SKM-1 (cell line): Measurements from ENCODE around the gene RAB3GAP1.
"Not testable (repeated sequence)": the region's sequence is repeated elsewhere in the genome, so short reads cannot be mapped to it uniquely, and the experiment has no call there.

ENCODE experiments used
- DNase-seq: peaks from one replicate; lab custom pipeline; 2025; ENCODE audit not compliant: unreplicated experiment; lab: John Stamatoyannopoulos, UW

The RAB3GAP1 gene

GRCh38 chr2:135052997-135053474, 944 bp downstream of the RAB3GAP1 start:
- DNase-seq: no peak

DNA sequence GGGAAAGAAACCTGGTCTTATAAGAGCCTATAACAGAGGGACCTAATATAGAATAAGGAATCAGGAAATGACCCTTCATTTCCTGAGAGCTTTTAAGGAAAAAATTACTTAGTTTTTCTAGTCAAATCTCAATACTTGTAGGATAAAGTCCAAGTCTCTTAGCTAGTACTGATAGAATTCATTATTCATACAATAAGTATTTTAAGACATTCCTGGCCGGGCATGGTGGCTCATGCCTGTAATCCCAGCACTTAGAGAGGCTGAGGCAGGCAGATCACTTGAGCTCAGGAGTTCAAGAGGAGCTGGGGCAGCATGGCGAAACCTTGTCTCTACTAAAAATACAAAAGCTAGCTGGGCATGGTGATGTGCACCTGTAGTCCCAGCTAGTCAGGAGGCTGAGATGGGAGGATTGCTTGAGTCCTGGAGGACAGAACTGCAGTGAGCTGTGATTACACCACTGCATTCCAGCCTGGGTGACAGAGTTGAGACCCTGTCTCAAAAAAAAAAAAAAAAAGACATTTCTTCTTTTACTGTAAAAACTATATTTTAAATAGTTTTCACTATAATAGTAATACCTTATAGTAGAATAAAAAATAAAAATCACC, 3.2 kb downstream of the RAB3GAP1 start:
- DNase-seq: no peak

- DNase-seq: no peak
These were observed 4.7 kb downstream of the RAB3GAP1 start for GRCh38 chr2:135056790-135057189.

DNA sequence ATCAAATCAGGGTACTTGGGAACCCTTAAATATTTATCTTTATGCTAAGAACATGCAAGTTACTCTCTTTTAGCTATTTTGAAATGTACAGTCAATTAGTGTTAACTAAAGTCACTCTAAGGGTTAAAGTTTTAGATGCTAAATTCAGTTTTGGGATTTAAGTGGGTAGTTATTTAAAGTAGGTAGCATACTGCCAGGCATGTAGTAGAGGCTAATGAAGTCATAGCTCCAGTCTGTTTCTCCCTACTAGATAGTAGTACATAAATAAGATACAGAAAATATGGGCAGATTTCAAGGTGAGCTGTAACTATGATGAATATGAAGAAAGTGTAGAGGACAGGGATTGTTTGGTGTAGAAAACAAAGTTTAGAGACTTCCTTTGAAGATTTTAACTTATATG, 7.5 kb downstream of the RAB3GAP1 start:
- no peak for DNase-seq

GRCh38 chr2:135063210-135063609, 11.1 kb downstream of the RAB3GAP1 start:
- no peak for DNase-seq

DNA sequence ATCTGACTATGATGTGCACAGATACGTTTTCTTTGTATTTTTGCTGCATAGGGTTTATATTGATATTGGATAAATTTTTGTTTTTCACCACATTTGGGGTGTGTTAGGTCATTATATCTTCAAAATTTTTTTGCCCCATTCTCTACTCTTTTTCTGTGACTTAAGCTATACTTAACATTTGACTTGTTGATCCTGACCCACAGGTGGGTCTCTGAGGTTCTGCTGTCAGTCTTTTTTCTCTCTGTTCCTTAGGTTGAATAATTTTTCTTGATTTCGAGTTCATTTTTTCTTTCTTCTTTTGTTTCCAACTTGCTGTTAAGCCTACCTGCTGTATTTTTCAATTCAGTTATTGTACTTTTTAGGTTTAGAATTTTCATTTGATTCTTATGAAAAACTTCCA, 12.1 kb downstream of the RAB3GAP1 start:
- DNase-seq: no peak

GRCh38 chr2:135066710-135067109, 14.6 kb downstream of the RAB3GAP1 start:
- no peak for DNase-seq

DNA sequence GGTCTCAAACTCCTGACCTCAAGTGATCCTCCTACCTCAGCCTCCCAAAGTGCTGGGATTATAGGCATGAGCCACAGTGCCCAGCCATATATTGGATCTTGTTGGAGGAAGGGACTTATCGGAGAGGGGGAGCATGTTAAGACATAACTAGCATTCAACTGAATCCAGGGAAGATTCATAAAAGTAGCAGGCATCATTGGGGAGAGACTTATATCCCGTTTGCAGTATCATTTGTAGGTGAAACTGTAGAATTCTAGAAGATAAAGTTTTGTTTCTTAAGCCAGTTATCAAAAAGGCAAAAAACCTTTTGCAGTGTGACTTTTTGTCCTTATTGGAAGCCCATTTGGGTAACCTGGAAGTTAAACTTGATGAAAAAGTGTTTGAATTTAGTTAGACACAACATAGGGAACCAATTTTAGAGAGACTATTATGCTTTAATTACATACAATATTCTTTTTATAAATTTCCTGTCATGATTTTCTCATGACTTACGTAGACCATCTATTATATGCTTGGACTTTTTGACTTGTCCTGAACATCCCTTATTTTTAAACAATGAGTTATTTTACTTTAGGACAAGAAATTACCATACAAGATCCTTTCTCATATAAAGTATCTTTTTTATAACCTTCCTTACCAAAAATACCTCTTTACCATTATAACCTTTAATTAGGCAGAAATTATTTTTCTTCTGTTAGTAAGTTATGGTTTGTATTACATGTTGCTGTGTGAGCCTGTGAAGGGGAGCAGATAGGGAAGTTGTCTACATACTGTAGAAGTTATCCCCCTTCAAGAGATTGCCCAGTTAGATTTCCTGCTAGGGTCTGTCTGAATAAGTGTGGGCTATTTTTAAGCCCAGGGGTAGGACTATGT, 20.3 kb downstream of the RAB3GAP1 start:
- no peak for DNase-seq

GRCh38 chr2:135074216-135074615, 22.1 kb downstream of the RAB3GAP1 start:
- no peak for DNase-seq

GRCh38 chr2:135076556-135076955, 24.5 kb downstream of the RAB3GAP1 start:
- DNase-seq: no peak

DNA sequence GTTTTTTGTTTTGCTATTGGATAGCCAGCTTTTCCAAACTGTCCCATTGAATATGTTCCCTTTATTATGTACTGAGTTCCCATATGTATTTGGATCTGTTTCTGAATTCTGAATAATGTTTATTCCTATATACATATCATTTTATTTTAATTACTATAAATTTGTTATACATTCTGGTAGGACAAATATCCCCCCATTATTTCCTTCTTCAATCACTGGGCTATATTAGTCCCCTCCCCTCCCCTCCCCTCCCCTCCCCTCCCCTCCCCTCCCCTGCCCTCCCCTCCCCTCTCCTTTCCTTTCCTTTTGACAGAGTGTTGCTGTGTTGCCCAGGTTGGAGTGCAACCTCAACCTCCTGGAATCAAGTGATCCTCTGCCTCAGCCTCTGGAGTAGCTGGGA, 26.3 kb downstream of the RAB3GAP1 start:
- no peak for DNase-seq

GRCh38 chr2:135086222-135086621, 34.1 kb downstream of the RAB3GAP1 start:
- no peak for DNase-seq

DNA sequence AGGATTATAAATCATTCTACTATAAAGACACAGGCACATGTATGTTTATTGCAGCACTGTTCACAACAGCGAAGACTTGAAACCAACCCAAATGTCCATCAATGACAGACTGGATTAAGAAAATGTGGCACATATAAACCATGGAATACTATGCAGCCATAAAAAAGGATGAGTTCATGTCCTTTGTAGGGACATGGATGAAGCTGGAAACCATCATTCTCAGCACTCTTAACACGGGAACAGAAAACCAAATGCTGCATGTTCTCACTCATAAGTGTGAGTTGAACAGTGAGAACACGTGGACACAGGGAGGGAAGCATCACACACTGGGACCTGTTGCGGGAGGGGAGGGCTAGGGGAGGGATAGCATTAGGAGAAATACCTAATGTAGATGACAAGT, 37.5 kb downstream of the RAB3GAP1 start:
- DNase-seq: not testable (repeated sequence)

GRCh38 chr2:135091681-135092080, 39.6 kb downstream of the RAB3GAP1 start:
- no peak for DNase-seq

- DNase-seq: no peak
These were observed 41.1 kb downstream of the RAB3GAP1 start for GRCh38 chr2:135093193-135093592.

GRCh38 chr2:135093670-135094330, 41.7 kb downstream of the RAB3GAP1 start:
- no peak for DNase-seq

GRCh38 chr2:135094508-135094907, 42.4 kb downstream of the RAB3GAP1 start:
- no peak for DNase-seq

DNA sequence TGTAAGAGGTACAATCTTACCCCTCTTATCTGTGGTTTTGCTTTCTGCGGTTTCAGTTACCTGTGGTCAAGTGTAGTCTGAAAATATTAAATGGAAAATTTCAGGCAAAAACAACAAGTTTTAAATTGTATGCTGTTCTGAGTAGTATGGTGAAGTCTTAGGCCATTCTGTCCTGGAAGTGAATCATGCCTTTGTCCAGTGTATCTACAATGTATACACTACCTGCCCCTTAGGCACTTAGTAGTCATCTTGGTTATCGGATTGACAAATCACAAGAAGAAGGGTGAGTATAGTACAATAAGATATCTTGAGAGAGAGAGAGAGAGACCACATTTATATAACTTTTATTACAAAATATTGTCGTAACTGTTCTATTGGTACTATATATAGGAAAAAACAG, 43.5 kb downstream of the RAB3GAP1 start:
- DNase-seq: no peak

GRCh38 chr2:135096665-135097446, 44.8 kb downstream of the RAB3GAP1 start:
- no peak for DNase-seq

DNA sequence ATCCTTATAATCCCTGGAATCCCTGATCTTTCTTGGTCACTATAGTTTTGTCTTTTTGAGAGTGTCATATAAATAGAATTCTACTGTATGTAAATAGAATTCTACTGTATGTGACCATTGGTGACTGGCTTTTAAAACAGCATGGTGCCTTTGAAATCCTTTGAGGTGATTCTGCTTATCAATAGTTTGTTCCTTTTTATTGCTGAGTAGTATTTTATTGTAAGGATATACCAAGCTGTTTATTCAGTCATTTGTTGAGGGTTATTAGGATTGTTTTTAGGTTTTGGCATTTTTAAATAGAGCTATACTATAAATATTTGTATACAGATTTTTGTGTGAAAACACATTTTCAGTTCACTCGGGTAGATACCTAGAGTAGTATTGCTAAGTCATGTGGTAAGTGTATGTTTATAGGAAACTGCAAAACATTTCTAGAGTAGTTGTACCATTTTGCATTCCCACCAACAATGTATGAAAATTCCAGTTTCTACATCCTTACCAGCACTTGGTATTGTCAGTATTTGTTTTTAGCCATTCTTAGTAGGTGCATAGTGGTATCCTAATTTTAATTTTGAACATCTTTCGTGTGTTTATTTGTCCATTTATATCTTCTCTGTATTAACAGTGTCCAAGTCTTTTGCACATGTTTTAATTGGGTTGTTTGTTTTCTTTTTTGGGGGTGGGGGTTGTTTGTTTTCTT, 45.6 kb downstream of the RAB3GAP1 start:
- DNase-seq: no peak
